Activated CD8-positive, alpha-beta memory T cell treated with anti-CD3 and anti-CD28 coated beads for 48 hours (primary cell): ENCODE data around the gene PPFIA3.
"Not testable (repeated sequence)": the region's sequence is repeated elsewhere in the genome, so short reads cannot be mapped to it uniquely, and the experiment has no call there.

Experiments used
- DNase-seq, 3 experiments: peaks; one replicate each; pipeline ENCODE4 v3.0.0-alpha.2; 2020; ENCODE audit warnings: low read depth in 2 of 3, low spot score in 2 of 3

The PPFIA3 gene

DNA sequence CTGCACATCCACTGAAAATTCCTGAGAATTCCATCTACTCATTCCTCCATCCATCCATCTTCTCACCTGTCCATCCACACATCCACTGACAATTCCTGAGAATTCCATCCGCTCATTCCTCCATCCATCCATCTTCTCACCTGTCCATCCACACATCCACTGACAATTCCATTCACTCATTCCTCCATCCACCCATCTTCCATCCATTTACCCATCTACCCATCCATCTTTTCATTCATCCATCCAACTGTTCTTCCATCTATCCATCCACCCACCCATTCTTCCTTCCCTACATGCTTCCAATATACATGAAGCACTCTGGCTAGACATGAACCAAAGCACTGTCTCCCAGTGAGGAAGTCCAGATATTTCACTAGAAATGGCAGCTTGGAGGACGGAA is 53.9 kb downstream of the PPFIA3 start:
- no peak for DNase-seq

DNA sequence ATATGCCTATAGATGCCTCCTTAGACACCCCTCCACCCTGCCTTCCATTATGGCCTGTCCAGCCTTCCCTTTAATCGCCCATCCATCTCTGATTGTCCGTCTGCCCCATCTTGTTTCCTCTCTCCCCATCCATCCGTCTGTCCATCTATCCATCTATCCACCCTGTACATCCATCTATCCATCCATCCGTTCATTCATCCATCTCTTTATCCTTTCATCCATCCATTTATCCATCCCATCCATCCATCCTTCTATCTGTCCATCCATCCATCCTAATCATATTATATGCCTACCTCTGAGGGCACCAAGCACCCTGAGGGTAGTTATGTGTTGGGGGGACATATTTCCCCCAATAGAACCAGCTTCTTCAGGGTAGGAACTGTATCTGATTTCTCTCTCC is 61.3 kb downstream of the PPFIA3 start:
- DNase-seq, result no peak

DNA sequence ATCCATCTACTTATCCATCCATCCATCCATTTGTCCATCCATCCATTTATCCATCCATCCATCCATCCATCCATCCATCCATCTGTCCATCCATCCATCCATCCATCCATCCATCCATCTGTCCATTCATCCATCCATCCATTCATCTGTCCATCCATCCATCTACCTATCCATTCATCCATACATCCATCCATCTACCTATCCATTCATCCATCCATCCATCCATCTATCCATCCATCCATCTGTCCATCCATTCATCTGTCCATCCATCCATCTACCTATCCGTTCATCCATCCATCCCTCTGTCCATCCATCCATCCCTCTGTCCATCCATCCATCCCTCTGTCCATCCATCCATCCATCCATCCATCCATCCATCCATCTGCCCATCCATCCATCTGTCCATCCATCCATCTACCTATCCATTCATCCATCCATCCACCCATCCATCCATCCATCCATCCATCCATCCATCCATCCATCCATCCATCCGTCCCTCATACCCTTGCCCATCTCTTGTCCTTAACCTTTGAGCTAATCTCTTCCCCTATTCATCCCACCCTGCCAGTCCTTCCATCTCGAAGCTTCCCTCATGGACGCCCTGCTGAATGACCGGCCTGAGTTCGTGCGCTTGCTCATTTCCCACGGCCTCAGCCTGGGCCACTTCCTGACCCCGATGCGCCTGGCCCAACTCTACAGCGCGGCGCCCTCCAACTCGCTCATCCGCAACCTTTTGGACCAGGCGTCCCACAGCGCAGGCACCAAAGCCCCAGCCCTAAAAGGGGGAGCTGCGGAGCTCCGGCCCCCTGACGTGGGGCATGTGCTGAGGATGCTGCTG is 62.9 kb downstream of the PPFIA3 start:
- not testable (repeated sequence) for DNase-seq

DNA sequence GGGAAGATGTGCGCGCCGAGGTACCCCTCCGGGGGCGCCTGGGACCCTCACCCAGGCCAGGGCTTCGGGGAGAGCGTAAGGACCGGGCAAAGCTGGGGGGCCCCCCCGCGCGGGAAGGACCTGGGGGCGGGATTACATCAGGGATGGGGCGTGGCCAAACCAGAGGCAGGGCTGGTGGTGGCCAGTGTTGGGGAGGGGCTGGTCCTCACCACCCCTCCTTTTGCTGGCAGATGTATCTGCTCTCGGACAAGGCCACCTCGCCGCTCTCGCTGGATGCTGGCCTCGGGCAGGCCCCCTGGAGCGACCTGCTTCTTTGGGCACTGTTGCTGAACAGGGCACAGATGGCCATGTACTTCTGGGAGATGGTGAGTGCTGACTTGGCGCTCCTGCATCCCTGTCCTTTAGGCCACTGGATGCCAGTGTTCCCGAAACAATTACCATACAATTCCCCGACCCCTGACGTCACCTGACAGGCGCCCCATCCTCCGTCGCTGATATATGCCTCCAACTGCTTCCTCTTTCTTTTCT is 63.6 kb downstream of the PPFIA3 start:
- no peak for DNase-seq

DNA sequence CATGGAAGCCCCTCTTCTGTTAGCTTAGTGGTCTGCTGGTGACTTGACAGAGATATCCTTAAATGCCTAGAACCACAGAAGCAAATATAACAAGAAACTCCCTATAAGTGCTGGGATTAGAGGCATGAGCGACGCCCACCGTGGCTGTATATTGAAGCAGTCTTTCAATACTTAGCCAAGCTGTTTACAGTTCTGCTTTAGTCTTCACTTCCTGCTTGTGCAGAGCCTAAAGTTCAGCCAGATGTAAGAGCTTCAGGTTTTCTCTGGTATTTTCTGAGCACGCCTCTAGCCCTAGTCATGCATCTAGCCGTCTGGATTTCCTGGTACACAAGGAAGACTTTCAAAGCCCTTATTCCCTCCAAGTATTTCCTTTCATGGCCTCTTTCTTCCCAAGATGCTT is 66.8 kb downstream of the PPFIA3 start:
- DNase-seq, result no peak

DNA sequence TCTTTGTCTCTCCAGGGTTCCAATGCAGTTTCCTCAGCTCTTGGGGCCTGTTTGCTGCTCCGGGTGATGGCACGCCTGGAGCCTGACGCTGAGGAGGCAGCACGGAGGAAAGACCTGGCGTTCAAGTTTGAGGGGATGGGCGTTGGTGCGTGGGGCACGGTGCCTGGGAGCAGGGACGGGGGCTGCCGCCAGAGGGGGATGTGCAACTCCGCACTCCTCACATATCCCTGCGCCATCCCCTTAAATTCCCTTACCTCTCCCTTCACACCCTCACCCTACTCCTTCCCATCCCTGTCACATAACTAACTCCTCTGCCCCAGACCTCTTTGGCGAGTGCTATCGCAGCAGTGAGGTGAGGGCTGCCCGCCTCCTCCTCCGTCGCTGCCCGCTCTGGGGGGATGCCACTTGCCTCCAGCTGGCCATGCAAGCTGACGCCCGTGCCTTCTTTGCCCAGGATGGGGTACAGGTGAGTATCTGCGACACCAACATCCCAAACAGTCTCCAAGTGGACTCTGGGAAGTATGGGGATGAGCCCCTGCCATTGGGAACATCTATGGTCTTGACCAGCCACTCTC is 69.4 kb downstream of the PPFIA3 start:
- DNase-seq, result no peak

DNA sequence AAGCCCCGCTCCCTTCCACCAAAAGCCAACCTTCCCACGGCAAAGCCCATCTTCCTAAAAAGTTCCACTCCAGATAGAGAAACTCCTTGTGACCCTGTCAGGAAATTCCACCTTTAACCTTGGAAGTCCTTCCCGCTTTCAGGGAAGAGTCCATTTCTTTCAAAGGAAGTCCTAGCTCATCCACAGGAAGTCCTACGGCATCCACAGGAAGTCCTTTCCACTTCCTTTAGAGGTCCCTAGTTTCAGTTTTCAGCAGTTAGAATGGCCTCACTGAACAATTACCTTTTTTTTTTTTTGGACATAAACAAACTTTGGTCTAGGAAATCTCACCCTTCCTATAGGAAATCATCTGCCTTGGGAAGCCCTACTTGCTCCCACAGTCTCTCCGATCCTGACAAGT is 69.9 kb downstream of the PPFIA3 start:
- DNase-seq, result no peak

DNA sequence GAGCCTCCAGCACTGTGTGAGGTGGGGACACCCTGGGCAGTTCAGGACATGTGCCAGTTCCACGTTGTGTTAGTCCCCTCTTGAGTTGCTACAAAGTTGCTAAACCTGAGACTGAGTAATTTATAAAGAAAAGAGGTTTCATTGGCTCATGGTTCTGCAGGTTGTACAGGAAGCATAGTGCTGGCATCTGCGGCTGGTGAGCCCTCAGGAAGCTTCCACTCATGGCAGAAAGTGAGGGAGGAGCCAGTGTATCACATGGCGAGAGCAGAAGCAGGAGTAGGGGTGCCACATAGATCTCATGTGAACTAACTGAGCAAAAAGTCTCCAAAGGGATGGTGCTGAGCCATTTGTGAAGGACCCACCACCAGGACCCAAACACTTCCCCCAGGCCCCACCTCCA is 71.4 kb downstream of the PPFIA3 start:
- DNase-seq, result no peak

DNA sequence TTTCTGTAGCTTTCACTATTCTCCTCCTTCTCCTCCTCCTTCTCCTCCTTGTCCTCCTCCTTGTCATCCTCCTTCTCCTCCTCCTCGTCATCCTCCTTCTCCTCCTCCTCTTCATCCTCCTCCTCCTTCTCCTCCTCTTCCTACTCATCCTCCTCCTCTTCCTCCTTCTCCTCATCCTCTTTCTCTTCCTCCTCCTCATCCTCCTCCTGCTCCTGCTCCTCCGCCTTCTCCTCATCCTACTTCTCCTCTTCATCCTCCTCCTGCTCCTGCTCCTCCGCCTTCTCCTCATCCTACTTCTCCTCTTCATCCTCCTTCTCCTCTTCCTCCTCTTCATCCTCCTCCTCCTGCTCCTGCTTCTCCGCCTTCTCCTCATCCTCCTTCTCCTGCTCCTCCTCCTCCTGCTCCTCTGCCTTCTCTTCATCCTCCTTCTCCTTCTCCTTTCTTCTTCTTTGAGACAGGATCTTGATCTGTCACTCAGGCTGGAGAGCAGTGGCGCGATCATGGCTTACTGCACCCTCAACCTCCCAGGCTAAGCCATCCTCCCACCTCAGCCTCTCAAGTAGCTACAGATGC is 74.6 kb downstream of the PPFIA3 start:
- DNase-seq, result no peak

DNA sequence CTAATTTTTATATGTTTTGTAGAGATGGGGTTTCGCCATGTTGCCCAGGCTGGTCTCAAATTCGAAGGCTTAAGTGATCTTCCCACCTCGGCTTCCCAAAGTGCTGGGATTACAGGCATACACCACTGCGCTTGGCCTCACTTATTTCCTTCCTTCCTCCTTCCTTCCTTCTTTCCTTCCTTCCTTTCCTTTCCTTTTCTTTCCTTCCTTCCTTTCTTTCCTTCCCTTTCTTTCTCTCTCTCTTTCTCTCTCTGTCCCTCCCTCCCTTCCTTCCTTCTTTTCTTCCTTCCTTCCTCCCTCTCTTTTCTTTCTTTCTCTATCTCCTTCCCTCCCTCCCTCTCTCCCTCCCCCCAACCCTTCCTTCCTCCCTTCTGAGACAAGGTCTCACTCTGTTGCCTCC is 75.1 kb downstream of the PPFIA3 start:
- no peak for DNase-seq

DNA sequence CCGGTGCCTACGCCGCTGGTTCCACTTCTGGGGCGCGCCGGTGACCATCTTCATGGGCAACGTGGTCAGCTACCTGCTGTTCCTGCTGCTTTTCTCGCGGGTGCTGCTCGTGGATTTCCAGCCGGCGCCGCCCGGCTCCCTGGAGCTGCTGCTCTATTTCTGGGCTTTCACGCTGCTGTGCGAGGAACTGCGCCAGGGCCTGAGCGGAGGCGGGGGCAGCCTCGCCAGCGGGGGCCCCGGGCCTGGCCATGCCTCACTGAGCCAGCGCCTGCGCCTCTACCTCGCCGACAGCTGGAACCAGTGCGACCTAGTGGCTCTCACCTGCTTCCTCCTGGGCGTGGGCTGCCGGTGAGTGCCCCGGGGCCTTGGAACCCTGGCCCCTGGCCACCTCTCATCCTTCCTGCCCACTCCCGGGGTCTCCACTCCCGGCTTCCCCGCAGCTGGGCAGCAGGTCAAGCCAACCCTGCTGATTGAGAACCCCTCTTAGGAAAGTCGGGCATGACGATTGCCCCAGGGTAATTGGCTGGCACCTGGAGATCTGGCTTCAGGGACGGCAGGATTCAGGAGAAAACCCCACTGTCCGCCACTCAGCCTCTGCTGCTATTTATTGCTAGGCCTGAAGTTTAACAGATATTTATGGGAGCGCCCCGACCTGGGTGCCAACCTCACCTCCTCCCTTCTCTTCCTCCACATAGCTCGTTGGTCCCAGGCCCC is 77.3 kb downstream of the PPFIA3 start:
- DNase-seq, result no peak

DNA sequence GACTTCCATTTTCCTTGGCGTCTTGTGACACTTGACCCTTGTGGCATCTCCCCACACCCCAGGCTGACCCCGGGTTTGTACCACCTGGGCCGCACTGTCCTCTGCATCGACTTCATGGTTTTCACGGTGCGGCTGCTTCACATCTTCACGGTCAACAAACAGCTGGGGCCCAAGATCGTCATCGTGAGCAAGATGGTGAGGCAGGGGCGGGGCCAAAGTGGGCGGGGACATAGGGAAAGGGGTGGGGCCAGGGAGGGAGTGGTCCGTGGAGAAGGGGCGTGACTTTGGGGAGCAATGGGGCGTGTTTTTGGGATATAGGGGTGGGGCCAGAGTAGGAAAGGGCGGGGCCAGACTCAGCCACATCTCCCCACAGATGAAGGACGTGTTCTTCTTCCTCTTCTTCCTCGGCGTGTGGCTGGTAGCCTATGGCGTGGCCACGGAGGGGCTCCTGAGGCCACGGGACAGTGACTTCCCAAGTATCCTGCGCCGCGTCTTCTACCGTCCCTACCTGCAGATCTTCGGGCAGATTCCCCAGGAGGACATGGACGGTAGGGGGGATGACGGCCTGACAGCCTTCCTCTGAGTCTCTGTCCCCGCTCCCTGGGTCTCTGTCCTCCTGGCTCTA is 81.0 kb downstream of the PPFIA3 start:
- peak in 1 of 3 experiments; percentile 27 for DNase-seq
